Measurements from ENCODE around the gene ZBTB21. TPM values are rescaled to one million over a fixed set of nuclear protein-coding genes. Genes with fewer than 3 reads are reported as not detected.

Gene ZBTB21
- total and polyA plus RNA-seq, 2 donors (not counting 1 experiment from before 2014, with no cell fraction given), result 8.9 to 9.1 TPM

DNA sequence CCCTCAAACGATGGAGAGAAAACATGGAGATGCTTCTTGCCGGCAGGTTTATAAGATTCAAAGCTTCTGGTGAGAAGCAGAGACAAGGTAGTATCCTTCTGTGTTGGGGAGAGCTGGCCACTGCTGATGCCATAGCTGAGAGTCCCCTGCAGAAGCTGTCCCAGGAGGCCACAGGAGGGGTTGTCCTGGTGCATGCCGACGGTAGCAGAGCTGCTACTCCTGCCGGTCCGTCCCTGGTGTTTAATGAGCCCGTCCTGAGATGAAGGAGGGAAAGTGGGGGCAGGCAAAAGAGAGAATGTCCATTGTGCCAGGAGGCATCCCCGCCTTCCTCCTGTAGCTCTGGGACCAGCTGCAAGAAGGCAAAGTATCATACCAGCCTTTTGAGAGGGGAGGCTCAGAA lies 46.0 kb downstream of the ZBTB21 start:
- H3K79me2 ChIP-seq (ENCODE audit: control insufficient read depth, insufficient read depth, low read length), result no peaks in the 10 kb centered on the region
- DNase-seq (ENCODE audit: low read depth in 2 of 2), result no peak
- no peaks in the 10 kb centered on the region for H3K9me3 ChIP-seq (ENCODE audit: control insufficient read depth, insufficient read depth, low read depth, low read length)
- no peak overlapping the region for H3K9ac ChIP-seq (ENCODE audit: insufficient read depth, low read length)
- peaks cover 5% of the 10 kb centered on the region for H3K27me3 ChIP-seq (ENCODE audit: control insufficient read depth, insufficient read depth, low read length)
- no peaks in the 10 kb centered on the region for H3K36me3 ChIP-seq (ENCODE audit: control insufficient read depth, insufficient read depth, low read length)
- TF ChIP-seq, protein P1, sequence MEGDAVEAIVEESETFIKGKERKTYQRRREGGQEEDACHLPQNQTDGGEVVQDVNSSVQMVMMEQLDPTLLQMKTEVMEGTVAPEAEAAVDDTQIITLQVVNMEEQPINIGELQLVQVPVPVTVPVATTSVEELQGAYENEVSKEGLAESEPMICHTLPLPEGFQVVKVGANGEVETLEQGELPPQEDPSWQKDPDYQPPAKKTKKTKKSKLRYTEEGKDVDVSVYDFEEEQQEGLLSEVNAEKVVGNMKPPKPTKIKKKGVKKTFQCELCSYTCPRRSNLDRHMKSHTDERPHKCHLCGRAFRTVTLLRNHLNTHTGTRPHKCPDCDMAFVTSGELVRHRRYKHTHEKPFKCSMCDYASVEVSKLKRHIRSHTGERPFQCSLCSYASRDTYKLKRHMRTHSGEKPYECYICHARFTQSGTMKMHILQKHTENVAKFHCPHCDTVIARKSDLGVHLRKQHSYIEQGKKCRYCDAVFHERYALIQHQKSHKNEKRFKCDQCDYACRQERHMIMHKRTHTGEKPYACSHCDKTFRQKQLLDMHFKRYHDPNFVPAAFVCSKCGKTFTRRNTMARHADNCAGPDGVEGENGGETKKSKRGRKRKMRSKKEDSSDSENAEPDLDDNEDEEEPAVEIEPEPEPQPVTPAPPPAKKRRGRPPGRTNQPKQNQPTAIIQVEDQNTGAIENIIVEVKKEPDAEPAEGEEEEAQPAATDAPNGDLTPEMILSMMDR (conservative IDR thresholded peaks at IDR 0.05 in 1 of 2, IDR thresholded peaks at IDR 0.05 in 1 of 2; ENCODE audit: low read depth in 1 of 2, low read length in 2 of 2), result no peak
- TF ChIP-seq EZH2 (IDR thresholded peaks at IDR 0.05; ENCODE audit: low read length, missing control alignments), result no peak
- no peaks in the 10 kb centered on the region for H4K20me1 ChIP-seq (ENCODE audit: control insufficient read depth, extremely low read depth, insufficient read depth, low read length)
- no peak overlapping the region for H3K4me2 ChIP-seq (ENCODE audit: extremely low read depth, insufficient read depth, low read length)
- no peak overlapping the region for H2AFZ ChIP-seq (ENCODE audit: low read length)
- H3K27ac ChIP-seq (ENCODE audit: insufficient read depth, low read length), result no peak overlapping the region
- no peak overlapping the region for H3K4me3 ChIP-seq (replicated peaks in 1 of 4; ENCODE audit: control extremely low read depth in 1 of 4, insufficient read depth in 1 of 4, low read depth in 3 of 4, low read length in 4 of 4)
- H3K4me1 ChIP-seq (ENCODE audit: control insufficient read depth, extremely low read depth, insufficient read depth, low read length), result no peaks in the 10 kb centered on the region

DNA sequence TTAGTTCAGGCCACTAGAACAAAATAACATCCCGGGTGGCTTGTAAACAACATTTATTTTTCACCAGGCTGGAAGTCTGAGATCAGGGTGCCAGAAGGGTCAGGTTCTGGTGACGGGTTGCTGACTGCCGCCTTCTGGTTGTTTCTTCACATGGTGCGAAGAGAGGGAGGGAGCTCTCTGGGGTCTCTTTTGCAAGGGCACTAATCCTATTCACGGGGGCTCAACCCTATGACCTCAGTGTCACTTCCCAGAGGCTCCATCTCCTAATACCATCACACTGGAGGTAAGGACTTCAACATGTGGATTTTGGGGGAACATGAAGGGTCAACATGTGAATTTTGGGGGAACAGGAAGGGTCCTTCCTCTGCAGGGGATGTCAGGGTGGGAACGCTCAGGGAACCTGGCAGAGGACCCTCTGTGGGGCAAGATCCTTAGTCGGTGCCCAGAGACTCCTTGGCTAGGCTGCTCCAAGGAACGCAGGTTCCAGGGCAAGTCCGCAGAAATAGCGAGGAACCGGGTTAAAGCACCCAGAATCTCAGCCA lies 47.7 kb downstream of the ZBTB21 start:
- H3K27me3 ChIP-seq (ENCODE audit: control insufficient read depth, insufficient read depth, low read length), result peaks cover 5% of the 10 kb centered on the region
- H2AFZ ChIP-seq (ENCODE audit: low read length), result no peak overlapping the region
- no peak overlapping the region for H3K4me2 ChIP-seq (ENCODE audit: extremely low read depth, insufficient read depth, low read length)
- TF ChIP-seq EZH2 (IDR thresholded peaks at IDR 0.05; ENCODE audit: low read length, missing control alignments), result no peak
- H3K36me3 ChIP-seq (ENCODE audit: control insufficient read depth, insufficient read depth, low read length), result no peaks in the 10 kb centered on the region
- peaks cover 9% of the 10 kb centered on the region for H3K4me1 ChIP-seq (ENCODE audit: control insufficient read depth, extremely low read depth, insufficient read depth, low read length)
- no peak overlapping the region for H3K27ac ChIP-seq (ENCODE audit: insufficient read depth, low read length)
- no peaks in the 10 kb centered on the region for H3K79me2 ChIP-seq (ENCODE audit: control insufficient read depth, insufficient read depth, low read length)
- no peak overlapping the region for H3K4me3 ChIP-seq (replicated peaks in 1 of 4; ENCODE audit: control extremely low read depth in 1 of 4, insufficient read depth in 1 of 4, low read depth in 3 of 4, low read length in 4 of 4)
- H3K9ac ChIP-seq (ENCODE audit: insufficient read depth, low read length), result no peak overlapping the region
- no peaks in the 10 kb centered on the region for H3K9me3 ChIP-seq (ENCODE audit: control insufficient read depth, insufficient read depth, low read depth, low read length)
- DNase-seq (ENCODE audit: low read depth in 2 of 2), result no peak
- no peaks in the 10 kb centered on the region for H4K20me1 ChIP-seq (ENCODE audit: control insufficient read depth, extremely low read depth, insufficient read depth, low read length)

DNA sequence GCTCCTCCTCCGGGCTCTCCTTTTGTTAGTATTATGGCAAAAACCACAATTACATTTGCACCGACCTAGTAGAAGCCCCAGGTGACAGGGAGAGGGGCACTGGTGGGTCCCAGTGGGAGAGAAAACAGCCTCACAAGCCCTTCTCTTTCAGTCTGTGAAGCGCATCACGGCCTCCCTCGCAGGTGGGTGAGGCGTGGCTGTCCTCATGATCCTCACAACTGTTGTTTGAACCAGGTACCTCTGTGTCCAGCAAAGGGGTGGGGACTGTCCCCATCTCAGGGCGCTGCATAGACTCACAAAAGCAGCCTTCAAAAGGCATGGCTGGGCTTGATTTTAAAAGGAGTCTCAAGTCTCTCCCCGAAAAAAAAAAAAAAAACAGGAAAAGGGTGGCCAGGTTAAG lies 48.4 kb downstream of the ZBTB21 start:
- no peak for TF ChIP-seq EZH2 (IDR thresholded peaks at IDR 0.05; ENCODE audit: low read length, missing control alignments)
- TF ChIP-seq, protein P1 (conservative IDR thresholded peaks at IDR 0.05 in 1 of 2, IDR thresholded peaks at IDR 0.05 in 1 of 2; ENCODE audit: low read depth in 1 of 2, low read length in 2 of 2), result no peak
- H3K27me3 ChIP-seq (ENCODE audit: control insufficient read depth, insufficient read depth, low read length), result peaks cover 5% of the 10 kb centered on the region
- no peak overlapping the region for H2AFZ ChIP-seq (ENCODE audit: low read length)
- H3K79me2 ChIP-seq (ENCODE audit: control insufficient read depth, insufficient read depth, low read length), result no peaks in the 10 kb centered on the region
- no peak overlapping the region for H3K9ac ChIP-seq (ENCODE audit: insufficient read depth, low read length)
- no peak overlapping the region for H3K27ac ChIP-seq (ENCODE audit: insufficient read depth, low read length)
- no peak overlapping the region for H3K4me2 ChIP-seq (ENCODE audit: extremely low read depth, insufficient read depth, low read length)
- no peak for DNase-seq (ENCODE audit: low read depth in 2 of 2)
- no peaks in the 10 kb centered on the region for H3K36me3 ChIP-seq (ENCODE audit: control insufficient read depth, insufficient read depth, low read length)
- H3K4me3 ChIP-seq (replicated peaks in 1 of 4; ENCODE audit: control extremely low read depth in 1 of 4, insufficient read depth in 1 of 4, low read depth in 3 of 4, low read length in 4 of 4), result no peak overlapping the region
- no peaks in the 10 kb centered on the region for H3K9me3 ChIP-seq (ENCODE audit: control insufficient read depth, insufficient read depth, low read depth, low read length)
- H4K20me1 ChIP-seq (ENCODE audit: control insufficient read depth, extremely low read depth, insufficient read depth, low read length), result no peaks in the 10 kb centered on the region
- H3K4me1 ChIP-seq (ENCODE audit: control insufficient read depth, extremely low read depth, insufficient read depth, low read length), result peaks cover 15% of the 10 kb centered on the region
